Measurements from ENCODE around the gene OPRM1. TPM values are rescaled to one million over a fixed set of nuclear protein-coding genes. Genes with fewer than 3 reads are reported as not detected.

The OPRM1 gene
- total and polyA plus RNA-seq, 2 donors from 2014 or later = not detected

GRCh38 chr6:154202339-154202738, 163.3 kb downstream of the OPRM1 start:
- intact Hi-C loops (cut with DNase I) = no loop called here
- no peak for TF ChIP-seq CTCF (IDR thresholded peaks at IDR 0.05; ENCODE audit: borderline replicate concordance, extremely low read depth, insufficient read depth)
- no peak for FAIRE-seq

DNA sequence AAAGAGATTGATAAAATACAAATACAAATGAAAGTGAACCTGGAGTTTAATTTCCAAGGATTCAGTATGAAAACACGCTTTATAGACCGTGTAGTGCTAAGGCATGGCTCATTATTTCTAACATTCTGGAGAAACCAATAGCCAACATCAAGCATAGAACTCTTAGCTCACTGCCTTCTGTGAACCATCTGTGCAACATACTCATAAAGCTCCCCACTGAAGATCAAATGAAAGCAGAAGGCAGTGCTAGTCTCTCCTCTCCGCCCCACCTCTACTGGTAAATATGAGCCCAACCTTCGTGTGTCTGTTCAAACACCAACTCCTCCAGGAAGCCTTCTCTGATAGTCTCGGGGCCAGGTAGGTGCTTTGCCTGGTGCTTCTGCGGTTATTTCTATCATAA, 163.9 kb downstream of the OPRM1 start:
- no peak for FAIRE-seq
- H3K4me3 ChIP-seq (ENCODE audit: low read length in 3 of 3) = no peak overlapping the region
- intact Hi-C loops (cut with DNase I) = no loop called here
- peaks cover 0 to 4% (median under 1%) of the 10 kb centered on the region in 3 donors for H3K36me3 ChIP-seq (ENCODE audit: control insufficient read depth in 2 of 3, insufficient read depth in 3 of 3, low read length in 3 of 3)
- H3K9ac ChIP-seq (ENCODE audit: low read length in 3 of 3) = no peak overlapping the region
- no peak for TF ChIP-seq CTCF (IDR thresholded peaks at IDR 0.05; ENCODE audit: borderline replicate concordance, extremely low read depth, insufficient read depth)
- DNase-seq = no peak
- H3K27me3 ChIP-seq (ENCODE audit: control insufficient read depth, insufficient read depth, low read length) = no peaks in the 10 kb centered on the region
- H3K4me1 ChIP-seq (ENCODE audit: control insufficient read depth in 2 of 3, insufficient read depth in 2 of 3, low read depth in 1 of 3, low read length in 3 of 3) = peaks cover 0 to 2% (median 0%) of the 10 kb centered on the region in 3 donors
- H3K9me3 ChIP-seq (ENCODE audit: control insufficient read depth in 2 of 3, insufficient read depth in 1 of 3, low read length in 3 of 3) = no peaks in the 10 kb centered on the region
- H3K27ac ChIP-seq (ENCODE audit: low read depth in 2 of 2, low read length in 2 of 2) = no peak overlapping the region

More at GRCh38 chr6:154202339-154202738, 163.3 kb downstream of the OPRM1 start:
- H3K4me3 ChIP-seq (ENCODE audit: low read length in 3 of 3) = no peak overlapping the region
- H3K9ac ChIP-seq (ENCODE audit: low read length in 3 of 3) = no peak overlapping the region
- no peaks in the 10 kb centered on the region for H3K9me3 ChIP-seq (ENCODE audit: control insufficient read depth in 2 of 3, insufficient read depth in 1 of 3, low read length in 3 of 3)
- no peaks in the 10 kb centered on the region for H3K27me3 ChIP-seq (ENCODE audit: control insufficient read depth, insufficient read depth, low read length)
- H3K36me3 ChIP-seq (ENCODE audit: control insufficient read depth in 2 of 3, insufficient read depth in 3 of 3, low read length in 3 of 3) = peaks cover 0 to 4% (median 0%) of the 10 kb centered on the region in 3 donors
- DNase-seq = no peak
- peaks cover 0 to 2% (median 2%) of the 10 kb centered on the region in 3 donors for H3K4me1 ChIP-seq (ENCODE audit: control insufficient read depth in 2 of 3, insufficient read depth in 2 of 3, low read depth in 1 of 3, low read length in 3 of 3)
- no peak overlapping the region for H3K27ac ChIP-seq (ENCODE audit: low read depth in 2 of 2, low read length in 2 of 2)

- no peak for FAIRE-seq
Observed at GRCh38 chr6:154206141-154206540, 167.1 kb downstream of the OPRM1 start.

More at GRCh38 chr6:154206141-154206540, 167.1 kb downstream of the OPRM1 start:
- Histone ChIP-seq H3K4me1 (ENCODE audit: control insufficient read depth in 2 of 3, insufficient read depth in 2 of 3, low read depth in 1 of 3, low read length in 3 of 3) (peaks cover 0 to 2% (median 0%) of the 10 kb centered on the region in 3 donors), H3K4me3 (ENCODE audit: low read length in 3 of 3) (no peak overlapping the region), H3K9ac (ENCODE audit: low read length in 3 of 3) (no peak overlapping the region), H3K27ac (ENCODE audit: low read depth in 2 of 2, low read length in 2 of 2) (no peak overlapping the region), H3K27me3 (ENCODE audit: control insufficient read depth, insufficient read depth, low read length) (no peaks in the 10 kb centered on the region), H3K36me3 (ENCODE audit: control insufficient read depth in 2 of 3, insufficient read depth in 3 of 3, low read length in 3 of 3) (peaks cover 0 to 2% (median 0%) of the 10 kb centered on the region in 3 donors), H3K9me3 (ENCODE audit: control insufficient read depth in 2 of 3, insufficient read depth in 1 of 3, low read length in 3 of 3) (no peaks in the 10 kb centered on the region)
- no peak for DNase-seq
- no peak for TF ChIP-seq CTCF (IDR thresholded peaks at IDR 0.05; ENCODE audit: borderline replicate concordance, extremely low read depth, insufficient read depth)
- intact Hi-C loops (cut with DNase I) = no loop called here
